H1 (cell line): ENCODE results near the gene MAPRE3. TPM values are rescaled to one million over a fixed set of nuclear protein-coding genes. Genes with fewer than 3 reads are reported as not detected.

Experiments
- CBX5 ChIP-seq: fragments of 300-800, 300-1000 bp; sonication (generic); IDR thresholded peaks from 2 replicates; pipeline ENCODE4 v1.7.1; 2016; ENCODE audit warnings: antibody characterized with exemption, low read length, low read depth
- NRF1 ChIP-seq: IDR thresholded peaks from 2 replicates; pipeline ENCODE4 v1.6.1; 2011; ENCODE audit warnings: mild to moderate bottlenecking, low read depth, low read length, improper control_type of control experiment
- SIRT6 ChIP-seq: IDR thresholded peaks from one replicate; pipeline ENCODE4 v1.7.1; 2012; ENCODE audit warnings: low read length, inconsistent platforms
- polyA plus RNA-seq, 7 experiments: library from polyadenylated mRNA; depleted of rRNA in 3 of 7; stranded (reverse) in 5 of 7; unstranded in 2 of 7; fragments of >200 nt in 5 of 7; fragments of 200-250 nt in 2 of 7; gene quantifications; 1 replicate in 5 of 7; 2 replicates in 1 of 7; 4 replicates in 1 of 7; pipeline versions ENCODE4 v1.2.1 to v1.2.3, GENCODE V29; 2011 to 2013; ENCODE audit warnings: missing spikeins in 2 of 7, mixed read lengths in 2 of 7
- total RNA-seq: library from RNA; stranded (reverse); fragmentation: NEBNext Ultra II Directional; extraction: Animal tissue kit (Norgen Biotek cat#: 25700); gene quantifications from 2 replicates; pipeline ENCODE4 v1.2.1, GENCODE V29; 2021

MAPRE3 gene
- total and polyA plus RNA-seq, 2 of the 8 experiments (the other 6 are each of a cell fraction or from before 2014, with no cell fraction given): 4.9 to 6.6 TPM

- TF ChIP-seq NRF1 (no peak), SIRT6 (no peak), CBX5 (no peak)
Observed at GRCh38 chr2:26964446-26965130, 5.8 kb upstream of the MAPRE3 start (continued).
